PC-3 (cell line): ENCODE results near the gene GLS.

Source experiments
- CTCF ChIP-seq: fragments of 300-600 bp; sonication (generic); conservative IDR thresholded peaks from 2 replicates; pipeline ENCODE4 v1.5.1; 2017; ENCODE audit warnings: antibody characterized with exemption, low read depth, mild to moderate bottlenecking, low read length
- EZH2 ChIP-seq: fragments of 300-600 bp; sonication (generic); IDR thresholded peaks from one replicate; pipeline ENCODE4 v1.6.1; 2017; ENCODE audit warnings: antibody characterized with exemption, mild to moderate bottlenecking, low read length; ENCODE audit not compliant: unreplicated experiment
- EZH2phosphoT487 ChIP-seq: fragments of 300-600 bp; sonication (generic); IDR thresholded peaks from 2 replicates; pipeline ENCODE4 v1.6.1; 2018; ENCODE audit warnings: mild to moderate bottlenecking, antibody characterized with exemption, low read length, borderline replicate concordance

- TF ChIP-seq CTCF (peak; percentile 37; the same call in 1 of the 2 replicates), EZH2phosphoT487 (no peak), EZH2 (no peak)
Measured at GRCh38 chr2:190947711-190948251, 67.2 kb downstream of the GLS start.
